Stimulated activated CD8-positive, alpha-beta memory T cell treated with anti-CD3 and anti-CD28 coated beads, Interleukin-4, amount 100 ng/mL, for 4 hours (primary cell): ENCODE results near the gene B3GAT1.

Experiments
- DNase-seq, 2 donors: peaks; one replicate each; pipeline ENCODE4 v3.0.0-alpha.2; 2020; ENCODE audit warnings: low read depth in 2 of 2, low spot score in 1 of 2

Gene B3GAT1

GRCh38 chr11:134339756-134340155 lies 72.3 kb downstream of the B3GAT1 start:
- no peak for DNase-seq

- DNase-seq, result no peak
Measured at GRCh38 chr11:134338654-134339053, 73.4 kb downstream of the B3GAT1 start.

- DNase-seq, result no peak
Measured at GRCh38 chr11:134338068-134338467, 74.0 kb downstream of the B3GAT1 start.

GRCh38 chr11:134337051-134337450 lies 75.0 kb downstream of the B3GAT1 start:
- DNase-seq, result no peak

- no peak for DNase-seq
Measured at GRCh38 chr11:134334796-134335571, 77.1 kb downstream of the B3GAT1 start.

GRCh38 chr11:134333946-134334345 lies 78.1 kb downstream of the B3GAT1 start:
- no peak for DNase-seq

GRCh38 chr11:134333312-134333711 lies 78.7 kb downstream of the B3GAT1 start:
- no peak for DNase-seq

- DNase-seq, result no peak
Measured at GRCh38 chr11:134332782-134333181, 79.3 kb downstream of the B3GAT1 start.

GRCh38 chr11:134332189-134332631 lies 79.8 kb downstream of the B3GAT1 start:
- DNase-seq, result no peak

- DNase-seq, result peak; percentile 46 to 66
Measured at GRCh38 chr11:134331354-134332188, 80.5 kb downstream of the B3GAT1 start, which contains the start of gene GLB1L2. TSS of gene GLB1L2 (plus strand) at chr11:134331988. CDS start at chr11:134332062, 74 bp downstream.

GRCh38 chr11:134330611-134331353 lies 81.3 kb downstream of the B3GAT1 start:
- no peak for DNase-seq
